ENCODE results near the gene S100A5. TPM values are rescaled to one million over a fixed set of nuclear protein-coding genes. Genes with fewer than 3 reads are reported as not detected.

The S100A5 gene
- total and polyA plus RNA-seq, 9 of the 15 experiments (the other 6 are each of a cell fraction or from before 2014, with no cell fraction given), result 0.56 to 1.4 (median 0.64) TPM; not detected in 5

DNA sequence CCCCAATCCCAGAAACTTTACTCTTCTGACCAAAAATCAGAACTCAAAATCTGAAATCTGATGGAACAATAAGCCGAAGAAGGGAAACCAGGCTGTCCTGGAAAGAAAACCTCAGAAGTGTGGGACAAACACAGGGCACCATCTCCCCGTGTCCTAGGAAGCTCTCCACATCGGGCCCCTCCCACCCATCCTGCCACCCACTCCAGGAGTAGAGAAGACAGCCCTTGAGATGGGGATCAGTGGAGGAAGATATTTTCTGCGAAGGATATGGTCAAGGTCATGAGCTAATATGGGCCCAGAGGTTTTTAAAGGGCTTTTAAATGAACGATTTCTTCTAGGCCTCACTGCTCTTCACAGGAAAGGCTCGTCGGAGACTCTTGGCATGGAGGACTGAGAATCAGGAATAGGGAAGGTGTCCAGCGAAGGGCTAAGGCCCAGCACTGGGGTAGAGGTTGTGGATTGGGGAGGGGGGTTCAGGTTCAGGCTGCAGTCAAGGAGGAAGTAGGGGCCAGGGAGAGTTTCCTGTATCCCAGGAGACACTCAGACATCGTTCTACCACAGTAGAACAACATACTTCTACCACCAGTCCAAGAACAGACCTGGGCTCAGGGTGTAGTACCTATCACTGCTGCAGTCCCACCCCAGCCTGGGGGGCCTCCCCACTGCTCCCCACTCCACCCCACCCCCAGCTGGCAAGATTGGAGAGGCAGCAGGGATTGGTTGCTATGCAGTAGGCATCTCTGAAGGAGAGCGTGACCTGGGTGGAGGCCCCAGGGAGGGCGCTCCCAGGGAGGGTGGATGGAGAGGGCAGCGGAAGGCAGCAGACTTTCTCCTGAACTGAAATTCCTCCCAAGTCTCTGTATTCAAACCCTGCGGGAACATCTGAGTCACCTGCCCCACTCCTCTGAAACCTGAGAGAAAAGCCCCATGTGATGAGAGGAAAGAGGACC lies 1.2 kb upstream of the S100A5 start:
- TF ChIP-seq ARNT (IDR thresholded peaks at IDR 0.05) (no peak), ZBTB7A (IDR thresholded peaks at IDR 0.05; ENCODE audit: borderline replicate concordance, control insufficient read depth, low read depth, low read length) (0 out of 2 replicates have a peak, but pooled peaks have one; percentile 25), XRCC4 (IDR thresholded peaks at IDR 0.05; ENCODE audit: extremely low read depth, insufficient read depth, insufficient read length) (no peak), ZFX (CRISPR knock-in tag; IDR thresholded peaks at IDR 0.05) (peak; percentile 31; the same call in 1 of the 2 replicates)
- Histone ChIP-seq H2AFZ (ENCODE audit: low read depth, low read length) (peak overlapping the region; percentile 41; the same call in 1 of the 2 replicates), H3K9ac (ENCODE audit: insufficient read depth in 1 of 2, low read depth in 2 of 2, low read length in 2 of 2) (peak overlapping the region in 1 of 2 experiments; percentile 10; a peak in 1 of 4 replicates), H3K36me3 (ENCODE audit: control insufficient read depth, insufficient read depth, low read length) (no peaks in the 10 kb centered on the region), H4K20me1 (replicated peaks; ENCODE audit: control insufficient read depth, insufficient read depth, low read length) (no peaks in the 10 kb centered on the region), H3K79me2 (ENCODE audit: control insufficient read depth, insufficient read depth, low read length) (no peaks in the 10 kb centered on the region), H3K27me3 (ENCODE audit: control insufficient read depth in 2 of 2, insufficient read depth in 2 of 2, low read length in 2 of 2) (no peaks in the 10 kb centered on the region), H3K4me1 (replicated peaks in 1 of 2; ENCODE audit: control insufficient read depth in 2 of 2, insufficient read depth in 2 of 2, low read length in 2 of 2) (peaks cover 76 to 80% of the 10 kb centered on the region in 2 experiments), H3K27ac (ENCODE audit: extremely low read depth, low read depth, low read length) (no peak overlapping the region), H3K9me3 (replicated peaks; ENCODE audit: control insufficient read depth, insufficient read depth, low read depth, low read length) (no peaks in the 10 kb centered on the region), H3K4me3 (no peak overlapping the region), H3K4me2 (ENCODE audit: insufficient read depth, low read length) (no peak overlapping the region), H3K9me1 (ENCODE audit: control insufficient read depth, insufficient read depth, low read length) (no peaks in the 10 kb centered on the region)
- intact Hi-C loops (cut with micrococcal nuclease), result no loop called here
- ChIA-PET CTCF (ENCODE audit: low intra/inter-chr PET ratio) (no interaction called here), POLR2A (interaction anchor here (1.2 to 2.6 kb wide), 3 partner anchors 9 to 85 kb away, joined by 3 to 13 read pairs (median 9); partner anchors contain the start of gene S100A13)
- DNase-seq (ENCODE audit: extremely low read depth in 1 of 4, low spot score in 3 of 4), result no peak
- no peak for FAIRE-seq
- no peak for ATAC-seq
- 57% methylated on average over 13 of the region's 13 CpGs for WGBS (ENCODE audit: insufficient coverage, low coverage, missing lambda C conversion rate)
- in situ Hi-C loops (cut with MboI), result no loop called here
- no TSS peak for BruUV-seq (replicated peaks)

Data from K562 (cell line).